ENCODE results near the gene LRP1-AS.
"Not testable (repeated sequence)": the region's sequence is repeated elsewhere in the genome, so short reads cannot be mapped to it uniquely, and the experiment has no call there.

The LRP1-AS gene

GRCh38 chr12:57120718-57121117, 26.7 kb downstream of the LRP1-AS start:
- DNase-seq (ENCODE audit: low read depth, low spot score): not testable (repeated sequence)

GRCh38 chr12:57119294-57120085, 27.9 kb downstream of the LRP1-AS start:
- no peak for DNase-seq (ENCODE audit: low read depth, low spot score)

- DNase-seq (ENCODE audit: low read depth, low spot score): no peak
Observed at GRCh38 chr12:57118711-57119271, 28.6 kb downstream of the LRP1-AS start.

- no peak for DNase-seq (ENCODE audit: low read depth, low spot score)
Observed at GRCh38 chr12:57116580-57117281, 30.7 kb downstream of the LRP1-AS start.

- no peak for DNase-seq (ENCODE audit: low read depth, low spot score)
Observed at GRCh38 chr12:57112492-57113294, 34.7 kb downstream of the LRP1-AS start.

- peak; percentile 74 for DNase-seq (ENCODE audit: low read depth, low spot score)
Observed at GRCh38 chr12:57111031-57111734, 36.2 kb downstream of the LRP1-AS start, which contains the start of gene STAT6. Gene STAT6 (minus strand): TSS chr12:57111362. CDS start chr12:57108278, 3,084 bp downstream.

- no peak for DNase-seq (ENCODE audit: low read depth, low spot score)
Observed at GRCh38 chr12:57110104-57111030, 37.1 kb downstream of the LRP1-AS start.

- no peak for DNase-seq (ENCODE audit: low read depth, low spot score)
Observed at GRCh38 chr12:57109207-57110103, 38.0 kb downstream of the LRP1-AS start.

- DNase-seq (ENCODE audit: low read depth, low spot score): no peak
Observed at GRCh38 chr12:57107456-57108155, 39.8 kb downstream of the LRP1-AS start.

- no peak for DNase-seq (ENCODE audit: low read depth, low spot score)
Observed at GRCh38 chr12:57106021-57106708, 41.3 kb downstream of the LRP1-AS start.

GRCh38 chr12:57105011-57105753, 42.2 kb downstream of the LRP1-AS start:
- no peak for DNase-seq (ENCODE audit: low read depth, low spot score)

- DNase-seq (ENCODE audit: low read depth, low spot score): no peak
Observed at GRCh38 chr12:57104292-57104910, 43.0 kb downstream of the LRP1-AS start.

- DNase-seq (ENCODE audit: low read depth, low spot score): no peak
Observed at GRCh38 chr12:57103856-57104255, 43.6 kb downstream of the LRP1-AS start.

GRCh38 chr12:57101892-57102695, 45.3 kb downstream of the LRP1-AS start:
- DNase-seq (ENCODE audit: low read depth, low spot score): no peak

GRCh38 chr12:57099766-57100165, 47.7 kb downstream of the LRP1-AS start:
- no peak for DNase-seq (ENCODE audit: low read depth, low spot score)

All from activated CD4-positive, CD25-positive, alpha-beta regulatory T cell treated with anti-CD3 and anti-CD28 coated beads, Interleukin-2, amount 50 U/mL, for 16 hours (primary cell).